Neural crest cell (in vitro differentiated cells): Measurements from ENCODE around the gene PRKCA. TPM values are rescaled to one million over a fixed set of nuclear protein-coding genes. Genes with fewer than 3 reads are reported as not detected.

ENCODE experiments used
- DNase-seq: peaks from one replicate; pipeline ENCODE4 v3.0.0; 2021; ENCODE audit warnings: low read depth, mixed read lengths, low spot score
- H3K27ac Mint-ChIP-seq: one replicate; pipeline ENCODE4 v1.8.0; 2021; ENCODE audit warnings: mild to moderate bottlenecking, mixed read lengths; ENCODE audit not compliant: unreplicated experiment
- H3K27me3 Mint-ChIP-seq: 2 replicates; pipeline ENCODE4 v1.8.0; 2021; ENCODE audit warnings: low read depth, mild to moderate bottlenecking, mixed read lengths
- H3K36me3 Mint-ChIP-seq: 2 replicates; pipeline ENCODE4 v1.8.0; 2021; ENCODE audit warnings: low read depth, mild to moderate bottlenecking, mixed read lengths
- H3K4me1 Mint-ChIP-seq: 2 replicates; pipeline ENCODE4 v1.8.0; 2021; ENCODE audit warnings: mixed read lengths
- H3K4me3 Mint-ChIP-seq: one replicate; pipeline ENCODE4 v1.8.0; 2021; ENCODE audit warnings: mild to moderate bottlenecking, mixed read lengths
- H3K9me3 Mint-ChIP-seq: 2 replicates; pipeline ENCODE4 v1.8.0; 2021; ENCODE audit warnings: mixed read lengths
- CTCF ChIP-seq: fragments of 200-600 bp; sonication (generic); conservative IDR thresholded peaks from 2 replicates; pipeline ENCODE4 v1.5.0; 2021; ENCODE audit warnings: antibody characterized with exemption, mild to moderate bottlenecking
- total RNA-seq: library from RNA; stranded (reverse); gene quantifications from 2 replicates; pipeline ENCODE4 v1.2.1, GENCODE V29; 2021

The PRKCA gene
- total RNA-seq, 1 donor from 2014 or later = 22.7 TPM

DNA sequence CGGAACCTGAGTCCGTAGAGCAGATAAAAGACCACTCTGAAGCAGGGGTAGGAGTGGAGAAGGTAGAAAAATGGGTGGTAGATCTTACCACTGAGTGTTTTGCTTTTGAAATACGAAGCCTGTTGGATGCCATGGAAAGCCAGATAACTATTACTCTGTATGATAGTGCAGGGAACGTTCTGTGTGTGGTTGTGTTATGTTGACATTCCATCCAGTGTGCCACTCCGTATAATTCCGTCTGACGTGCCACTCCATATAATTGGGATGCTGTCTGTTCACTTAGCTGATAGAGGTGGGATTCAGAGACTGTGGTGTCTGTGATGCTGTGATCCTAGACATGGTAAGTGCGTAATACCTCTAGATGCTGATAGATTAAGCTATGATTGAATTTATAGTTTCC lies 269.3 kb downstream of the PRKCA start:
- H3K9me3 Mint-ChIP-seq = no peaks in the 10 kb centered on the region
- TF ChIP-seq CTCF = no peak
- no peak overlapping the region for H3K27ac Mint-ChIP-seq
- no peaks in the 10 kb centered on the region for H3K27me3 Mint-ChIP-seq
- H3K4me1 Mint-ChIP-seq = peaks cover 3% of the 10 kb centered on the region
- no peak overlapping the region for H3K4me3 Mint-ChIP-seq
- H3K36me3 Mint-ChIP-seq = peaks cover 3% of the 10 kb centered on the region
- no peak for DNase-seq

GRCh38 chr17:66573078-66573477 lies 270.7 kb downstream of the PRKCA start:
- H3K4me1 Mint-ChIP-seq = peaks cover 12% of the 10 kb centered on the region
- no peaks in the 10 kb centered on the region for H3K27me3 Mint-ChIP-seq
- no peak overlapping the region for H3K4me3 Mint-ChIP-seq
- H3K9me3 Mint-ChIP-seq = no peaks in the 10 kb centered on the region
- no peak for DNase-seq
- no peak for TF ChIP-seq CTCF
- no peak overlapping the region for H3K27ac Mint-ChIP-seq
- peaks cover 3% of the 10 kb centered on the region for H3K36me3 Mint-ChIP-seq

GRCh38 chr17:66574123-66574522 lies 271.7 kb downstream of the PRKCA start:
- Mint-ChIP-seq H3K36me3 (peaks cover 3% of the 10 kb centered on the region), H3K4me3 (no peak overlapping the region), H3K27me3 (no peaks in the 10 kb centered on the region), H3K4me1 (peaks cover 23% of the 10 kb centered on the region), H3K27ac (no peak overlapping the region), H3K9me3 (no peaks in the 10 kb centered on the region)
- no peak for DNase-seq
- TF ChIP-seq CTCF = no peak

DNA sequence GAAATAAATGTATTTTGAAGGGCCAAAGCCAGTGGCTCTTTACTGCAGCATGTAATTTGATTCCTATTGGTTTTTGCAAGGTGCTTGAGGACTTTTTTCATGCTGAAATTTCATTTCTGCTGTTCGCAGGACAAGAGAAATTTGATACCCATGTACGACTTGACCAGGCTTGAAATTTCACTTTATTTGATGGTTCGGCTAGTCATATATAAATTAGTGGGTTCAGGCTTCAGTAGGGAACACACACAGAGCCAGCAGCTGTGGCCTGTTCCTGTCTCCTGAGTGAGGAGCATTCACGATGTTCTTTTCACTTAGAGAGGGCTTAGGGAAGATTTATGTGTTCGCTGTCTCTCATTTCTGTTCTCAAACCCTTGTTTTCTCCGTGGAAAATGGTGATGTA lies 274.1 kb downstream of the PRKCA start:
- TF ChIP-seq CTCF = no peak
- Mint-ChIP-seq H3K27ac (no peak overlapping the region), H3K9me3 (no peaks in the 10 kb centered on the region), H3K4me3 (no peak overlapping the region), H3K36me3 (no peaks in the 10 kb centered on the region), H3K27me3 (no peaks in the 10 kb centered on the region), H3K4me1 (peaks cover 37% of the 10 kb centered on the region)
- no peak for DNase-seq

DNA sequence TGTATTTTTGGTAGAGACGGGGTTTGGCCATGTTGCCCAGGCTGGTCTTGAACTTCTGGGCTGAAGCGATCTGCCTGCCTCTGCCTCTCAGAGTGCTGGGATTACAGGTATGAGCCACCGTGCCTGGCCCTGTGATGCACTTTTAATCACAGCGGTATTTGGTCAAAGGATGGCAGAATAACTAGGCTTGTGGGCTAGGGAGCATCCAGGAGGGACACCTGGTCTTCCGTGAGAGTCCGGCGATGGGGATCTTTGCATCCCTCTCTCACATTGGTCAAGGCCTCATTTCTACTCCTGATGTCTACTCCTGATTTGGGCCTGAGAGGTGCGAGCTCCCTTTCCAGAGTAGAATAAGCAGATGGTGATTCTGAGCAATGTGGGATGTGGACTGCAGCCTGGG lies 274.6 kb downstream of the PRKCA start:
- H3K4me1 Mint-ChIP-seq = peaks cover 37% of the 10 kb centered on the region
- H3K27me3 Mint-ChIP-seq = no peaks in the 10 kb centered on the region
- H3K36me3 Mint-ChIP-seq = peaks cover 3% of the 10 kb centered on the region
- no peak overlapping the region for H3K4me3 Mint-ChIP-seq
- no peaks in the 10 kb centered on the region for H3K9me3 Mint-ChIP-seq
- no peak overlapping the region for H3K27ac Mint-ChIP-seq
- no peak for TF ChIP-seq CTCF
- DNase-seq = no peak
